C4-2B (cell line): ENCODE results near the gene TMEM175.

ENCODE experiments used
- CTCF ChIP-seq: fragments of 450-650 bp; conservative IDR thresholded peaks from 2 replicates; pipeline ENCODE4 v1.5.1; 2017; ENCODE audit warnings: mild to moderate bottlenecking
- ZFX ChIP-seq: fragments of 450-650 bp; IDR thresholded peaks from 2 replicates; pipeline ENCODE4 v1.6.1; 2017

DNA sequence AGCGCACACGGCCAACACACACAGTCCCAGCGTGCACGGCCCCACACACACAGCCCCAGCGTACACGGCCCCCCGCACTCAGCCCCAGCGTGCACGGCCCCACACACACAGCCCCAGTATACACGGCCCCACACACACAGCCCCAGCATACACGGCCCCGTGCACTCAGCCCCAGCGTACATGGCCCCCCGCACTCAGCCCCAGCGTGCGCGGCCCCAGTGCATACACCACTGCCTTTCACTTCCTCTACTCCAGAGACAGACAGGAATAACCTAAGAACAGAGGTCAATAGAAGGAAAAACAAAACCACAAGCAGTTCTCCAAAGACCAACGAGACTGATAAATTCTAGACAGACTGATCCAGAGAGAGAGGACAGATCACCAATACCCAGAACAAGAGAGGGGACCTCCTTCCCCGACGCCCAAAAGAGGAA, 17.2 kb upstream of the TMEM175 start:
- TF ChIP-seq CTCF (no peak), ZFX (no peak)
